ENCODE results near the gene NOD2.

The NOD2 gene

GRCh38 chr16:50712956-50713355 lies 19.6 kb downstream of the NOD2 start:
- no peak overlapping the region for H3K4me3 ChIP-seq (ENCODE audit: low read depth, low read length)
- no peak for TF ChIP-seq CTCF (IDR thresholded peaks at IDR 0.05; ENCODE audit: low read depth, low read length, missing control alignments)
- in situ Hi-C loops (cut with HindIII; ENCODE audit: low sequenced_read_pairs) = no loop called here
- no peak for DNase-seq (ENCODE audit: low read depth)

- no peak for TF ChIP-seq CTCF (IDR thresholded peaks at IDR 0.05; ENCODE audit: low read depth, low read length, missing control alignments)
- DNase-seq (ENCODE audit: low read depth) = no peak
- in situ Hi-C loops (cut with HindIII; ENCODE audit: low sequenced_read_pairs) = no loop called here
- H3K4me3 ChIP-seq (ENCODE audit: low read depth, low read length) = no peak overlapping the region
These were observed 23.7 kb downstream of the NOD2 start for GRCh38 chr16:50717091-50717490.

- no peak for DNase-seq (ENCODE audit: low read depth)
- in situ Hi-C loops (cut with HindIII; ENCODE audit: low sequenced_read_pairs) = no loop called here
- no peak overlapping the region for H3K4me3 ChIP-seq (ENCODE audit: low read depth, low read length)
- no peak for TF ChIP-seq CTCF (IDR thresholded peaks at IDR 0.05; ENCODE audit: low read depth, low read length, missing control alignments)
These were observed 24.1 kb downstream of the NOD2 start for GRCh38 chr16:50717494-50717893.

- no peak overlapping the region for H3K4me3 ChIP-seq (ENCODE audit: low read depth, low read length)
- DNase-seq (ENCODE audit: low read depth) = no peak
- TF ChIP-seq CTCF (IDR thresholded peaks at IDR 0.05; ENCODE audit: low read depth, low read length, missing control alignments) = no peak
- in situ Hi-C loops (cut with HindIII; ENCODE audit: low sequenced_read_pairs) = no loop called here
These were observed 24.8 kb downstream of the NOD2 start for GRCh38 chr16:50718061-50718760.

- H3K4me3 ChIP-seq (ENCODE audit: low read depth, low read length) = no peak overlapping the region
- no peak for TF ChIP-seq CTCF (IDR thresholded peaks at IDR 0.05; ENCODE audit: low read depth, low read length, missing control alignments)
- no peak for DNase-seq (ENCODE audit: low read depth)
- in situ Hi-C loops (cut with HindIII; ENCODE audit: low sequenced_read_pairs) = no loop called here
These were observed 25.5 kb downstream of the NOD2 start for GRCh38 chr16:50718761-50719400.

- no peak overlapping the region for H3K4me3 ChIP-seq (ENCODE audit: low read depth, low read length)
- in situ Hi-C loops (cut with HindIII; ENCODE audit: low sequenced_read_pairs) = no loop called here
- DNase-seq (ENCODE audit: low read depth) = no peak
- no peak for TF ChIP-seq CTCF (IDR thresholded peaks at IDR 0.05; ENCODE audit: low read depth, low read length, missing control alignments)
These were observed 26.3 kb downstream of the NOD2 start for GRCh38 chr16:50719401-50720337.
